GM23248 (cell line): ENCODE data around the gene BST2.

ENCODE experiments used
- EZH2 ChIP-seq: fragments of 200-600 bp; sonication (generic); IDR thresholded peaks from 2 replicates; pipeline ENCODE4 v1.6.1; 2018; ENCODE audit warnings: antibody characterized with exemption, mild to moderate bottlenecking; ENCODE audit not compliant: insufficient read depth, poor library complexity, severe bottlenecking
- EZH2phosphoT487 ChIP-seq: fragments of 200-600 bp; sonication (generic); IDR thresholded peaks from 2 replicates; pipeline ENCODE4 v1.6.1; 2018; ENCODE audit warnings: antibody characterized with exemption, moderate library complexity, mild to moderate bottlenecking, low read depth; ENCODE audit not compliant: insufficient read depth

DNA sequence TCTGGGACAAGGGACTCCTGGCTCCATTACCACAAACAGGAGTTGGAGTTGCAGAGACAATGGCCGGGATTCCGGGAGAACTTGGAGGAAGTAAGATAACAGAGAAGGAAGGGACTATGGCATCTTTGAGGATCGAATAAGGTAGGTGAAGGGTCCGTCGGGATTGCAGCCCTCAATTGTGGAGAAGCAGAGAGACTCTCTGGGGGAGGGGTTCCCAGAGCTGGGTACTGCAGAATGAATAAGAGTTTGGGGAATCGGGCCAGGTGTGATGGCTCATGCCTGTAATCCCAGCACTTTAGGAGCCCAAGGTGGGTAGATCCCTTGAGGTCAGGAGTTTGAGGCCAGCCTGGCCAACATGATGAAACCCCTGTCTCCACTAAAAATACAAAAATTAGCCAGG is 3.8 kb downstream of the BST2 start:
- TF ChIP-seq EZH2 (no peak), EZH2phosphoT487 (no peak)
